C4-2B (cell line): Measurements from ENCODE around the gene CATSPER3.

ENCODE experiments used
- ZFX ChIP-seq: fragments of 450-650 bp; IDR thresholded peaks from 2 replicates; pipeline ENCODE4 v1.6.1; 2017
- TF ChIP-seq, protein P1 (sequence below): fragments of 450-650 bp; conservative IDR thresholded peaks from 2 replicates; pipeline ENCODE4 v1.5.1; 2017; ENCODE audit warnings: mild to moderate bottlenecking

DNA sequence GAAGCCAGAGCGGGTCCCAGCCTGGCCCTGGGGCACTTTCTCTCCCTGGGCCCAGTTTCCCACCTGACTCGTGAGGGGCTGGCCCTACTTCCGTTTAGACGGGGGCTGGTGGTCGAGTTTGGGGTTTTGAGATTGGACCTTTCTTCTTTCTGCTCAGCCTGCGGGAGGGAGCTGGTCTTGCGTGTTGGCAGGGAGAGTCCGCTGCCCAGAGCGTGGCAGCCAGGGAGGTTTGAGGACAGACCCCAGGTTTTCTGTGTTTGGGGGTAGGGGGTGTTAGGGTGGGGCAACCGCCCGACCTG lies 72.3 kb downstream of the CATSPER3 start:
- TF ChIP-seq, protein P1, sequence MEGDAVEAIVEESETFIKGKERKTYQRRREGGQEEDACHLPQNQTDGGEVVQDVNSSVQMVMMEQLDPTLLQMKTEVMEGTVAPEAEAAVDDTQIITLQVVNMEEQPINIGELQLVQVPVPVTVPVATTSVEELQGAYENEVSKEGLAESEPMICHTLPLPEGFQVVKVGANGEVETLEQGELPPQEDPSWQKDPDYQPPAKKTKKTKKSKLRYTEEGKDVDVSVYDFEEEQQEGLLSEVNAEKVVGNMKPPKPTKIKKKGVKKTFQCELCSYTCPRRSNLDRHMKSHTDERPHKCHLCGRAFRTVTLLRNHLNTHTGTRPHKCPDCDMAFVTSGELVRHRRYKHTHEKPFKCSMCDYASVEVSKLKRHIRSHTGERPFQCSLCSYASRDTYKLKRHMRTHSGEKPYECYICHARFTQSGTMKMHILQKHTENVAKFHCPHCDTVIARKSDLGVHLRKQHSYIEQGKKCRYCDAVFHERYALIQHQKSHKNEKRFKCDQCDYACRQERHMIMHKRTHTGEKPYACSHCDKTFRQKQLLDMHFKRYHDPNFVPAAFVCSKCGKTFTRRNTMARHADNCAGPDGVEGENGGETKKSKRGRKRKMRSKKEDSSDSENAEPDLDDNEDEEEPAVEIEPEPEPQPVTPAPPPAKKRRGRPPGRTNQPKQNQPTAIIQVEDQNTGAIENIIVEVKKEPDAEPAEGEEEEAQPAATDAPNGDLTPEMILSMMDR, result no peak
- TF ChIP-seq ZFX, result no peak
